A549 (cell line): ENCODE measurements around the gene OXLD1.

ENCODE experiments used
- BHLHE40 ChIP-seq: IDR thresholded peaks from 2 replicates; pipeline ENCODE4 v1.6.1; 2012; ENCODE audit warnings: low read depth, low read length, inconsistent platforms
- CEBPB ChIP-seq, 2 experiments: fragments of >200 bp in 1 of 2; sonication (Bioruptor Twin) in 1 of 2; formaldehyde crosslinking in 1 of 2; IDR thresholded peaks; 2 replicates each; pipeline ENCODE4 v1.6.1; 2012 to 2016
- CHD2 ChIP-seq: fragments of 150-350 bp; IDR thresholded peaks from 2 replicates; pipeline ENCODE4 v1.6.1; 2014; ENCODE audit warnings: low read length; ENCODE audit not compliant: partially characterized antibody
- CTCF ChIP-seq: fragments of >200 bp; sonication (Bioruptor Twin); formaldehyde crosslinking; IDR thresholded peaks from 3 replicates; pipeline ENCODE4 v1.5.1; 2016
- ESRRA ChIP-seq: fragments of 150-350 bp; IDR thresholded peaks from 2 replicates; pipeline ENCODE4 v1.6.1; 2014; ENCODE audit warnings: mild to moderate bottlenecking, low read length, borderline replicate concordance
- JUN ChIP-seq, 2 experiments: fragments of >200 bp; sonication (Bioruptor Twin); formaldehyde crosslinking; IDR thresholded peaks; 2 replicates in 1 of 2; 3 replicates in 1 of 2; pipeline ENCODE4 v1.6.1; 2016 to 2017
- MAZ ChIP-seq: fragments of 150-350 bp; IDR thresholded peaks from 2 replicates; pipeline ENCODE4 v1.6.1; 2014; ENCODE audit warnings: antibody characterized with exemption, low read depth, low read length, borderline replicate concordance
- POLR2A ChIP-seq: IDR thresholded peaks from 2 replicates; pipeline ENCODE4 v1.6.1; 2012; ENCODE audit warnings: mild to moderate bottlenecking, low read length
- REST ChIP-seq: fragments of 200-600 bp; sonication (generic); IDR thresholded peaks from 2 replicates; pipeline ENCODE4 v1.6.1; 2016; ENCODE audit warnings: antibody characterized with exemption, mild to moderate bottlenecking, moderate library complexity
- TF ChIP-seq, protein P1 (sequence below): fragments of 450-650 bp; IDR thresholded peaks from 2 replicates; pipeline ENCODE4 v1.6.1; 2014; ENCODE audit warnings: antibody characterized with exemption
- TF ChIP-seq, protein P2 (sequence below): fragments of 250-450 bp; sonication (Bioruptor Pico); IDR thresholded peaks from 2 replicates; pipeline ENCODE4 v1.5.0; 2021; ENCODE audit warnings: mild to moderate bottlenecking, moderate library complexity, borderline replicate concordance
- TF ChIP-seq, protein P3 (sequence below): IDR thresholded peaks from 2 replicates; pipeline ENCODE4 v1.6.1; 2012; ENCODE audit warnings: low read depth, borderline replicate concordance

DNA sequence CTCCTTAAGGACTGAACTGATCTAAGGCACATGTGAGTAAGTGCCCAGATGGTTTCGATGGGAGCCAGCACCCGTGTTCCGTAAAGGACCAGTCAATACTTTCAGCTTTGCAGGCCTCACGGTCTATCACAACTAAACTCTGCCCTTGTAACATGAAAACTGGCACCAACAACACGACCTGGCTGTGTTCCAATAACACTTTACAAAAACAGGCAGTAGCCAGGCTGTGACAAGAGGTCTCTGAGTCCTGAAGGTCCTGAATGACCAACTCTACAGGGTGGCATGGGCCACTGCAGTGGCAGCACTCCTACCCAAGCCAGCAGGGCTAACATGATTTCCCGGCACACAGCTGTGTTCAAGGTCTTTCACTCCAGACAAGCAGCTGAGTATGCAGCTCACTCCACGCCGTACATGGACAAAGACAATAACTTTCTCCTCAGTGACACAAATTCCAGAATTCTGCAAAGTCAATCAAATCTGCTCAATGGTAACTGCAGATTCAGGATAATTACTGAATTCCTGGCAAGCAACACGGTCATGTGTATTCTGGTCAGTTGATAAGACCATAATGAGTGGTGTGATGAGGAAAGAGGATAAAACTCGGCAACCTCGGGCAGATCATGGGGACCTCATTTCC is 44.8 kb downstream of the OXLD1 start:
- TF ChIP-seq POLR2A (no peak), REST (no peak), CTCF (no peak), BHLHE40 (no peak), JUN (IDR thresholded peaks at IDR 0.05) (no peak), CHD2 (no peak), MAZ (no peak), ESRRA (no peak), CEBPB (IDR thresholded peaks at IDR 0.05) (no peak)
- TF ChIP-seq, protein P1, sequence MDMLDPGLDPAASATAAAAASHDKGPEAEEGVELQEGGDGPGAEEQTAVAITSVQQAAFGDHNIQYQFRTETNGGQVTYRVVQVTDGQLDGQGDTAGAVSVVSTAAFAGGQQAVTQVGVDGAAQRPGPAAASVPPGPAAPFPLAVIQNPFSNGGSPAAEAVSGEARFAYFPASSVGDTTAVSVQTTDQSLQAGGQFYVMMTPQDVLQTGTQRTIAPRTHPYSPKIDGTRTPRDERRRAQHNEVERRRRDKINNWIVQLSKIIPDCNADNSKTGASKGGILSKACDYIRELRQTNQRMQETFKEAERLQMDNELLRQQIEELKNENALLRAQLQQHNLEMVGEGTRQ, result no peak
- TF ChIP-seq, protein P2, sequence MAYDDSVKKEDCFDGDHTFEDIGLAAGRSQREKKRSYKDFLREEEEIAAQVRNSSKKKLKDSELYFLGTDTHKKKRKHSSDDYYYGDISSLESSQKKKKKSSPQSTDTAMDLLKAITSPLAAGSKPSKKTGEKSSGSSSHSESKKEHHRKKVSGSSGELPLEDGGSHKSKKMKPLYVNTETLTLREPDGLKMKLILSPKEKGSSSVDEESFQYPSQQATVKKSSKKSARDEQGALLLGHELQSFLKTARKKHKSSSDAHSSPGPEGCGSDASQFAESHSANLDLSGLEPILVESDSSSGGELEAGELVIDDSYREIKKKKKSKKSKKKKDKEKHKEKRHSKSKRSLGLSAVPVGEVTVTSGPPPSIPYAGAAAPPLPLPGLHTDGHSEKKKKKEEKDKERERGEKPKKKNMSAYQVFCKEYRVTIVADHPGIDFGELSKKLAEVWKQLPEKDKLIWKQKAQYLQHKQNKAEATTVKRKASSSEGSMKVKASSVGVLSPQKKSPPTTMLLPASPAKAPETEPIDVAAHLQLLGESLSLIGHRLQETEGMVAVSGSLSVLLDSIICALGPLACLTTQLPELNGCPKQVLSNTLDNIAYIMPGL (CRISPR knock-in tag), result no peak
- TF ChIP-seq, protein P3, sequence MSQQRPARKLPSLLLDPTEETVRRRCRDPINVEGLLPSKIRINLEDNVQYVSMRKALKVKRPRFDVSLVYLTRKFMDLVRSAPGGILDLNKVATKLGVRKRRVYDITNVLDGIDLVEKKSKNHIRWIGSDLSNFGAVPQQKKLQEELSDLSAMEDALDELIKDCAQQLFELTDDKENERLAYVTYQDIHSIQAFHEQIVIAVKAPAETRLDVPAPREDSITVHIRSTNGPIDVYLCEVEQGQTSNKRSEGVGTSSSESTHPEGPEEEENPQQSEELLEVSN, result no peak
